Mammary epithelial cell (primary cell): ENCODE measurements around the gene MYB.

Experiments
- CTCF ChIP-seq, 2 donors: IDR thresholded peaks in 1 of 2; conservative IDR thresholded peaks in 1 of 2; 2 replicates each; pipeline ENCODE4 v1.5.1; 2011 to 2012; ENCODE audit warnings: inconsistent platforms in 2 of 2, low read length in 2 of 2, mild to moderate bottlenecking in 2 of 2, control low read depth in 1 of 2, low read depth in 1 of 2; ENCODE audit not compliant: insufficient read depth in 1 of 2; ENCODE audit errors: extremely low read depth in 1 of 2
- EZH2 ChIP-seq: IDR thresholded peaks from 2 replicates; pipeline ENCODE4 v1.6.1; 2012; ENCODE audit warnings: low read length, inconsistent platforms, borderline replicate concordance

GRCh38 chr6:135236732-135237131 is 55.6 kb downstream of the MYB start:
- no peak for TF ChIP-seq CTCF (conservative IDR thresholded peaks at IDR 0.05 in 1 of 2, IDR thresholded peaks at IDR 0.05 in 1 of 2; ENCODE audit: extremely low read depth in 1 of 2, insufficient read depth in 1 of 2, low read depth in 1 of 2, low read length in 2 of 2)
- TF ChIP-seq EZH2, result no peak
